Colonic mucosa (tissue), 2 donors: Measurements from ENCODE around the gene PTPRA. TPM values are rescaled to one million over a fixed set of nuclear protein-coding genes. Genes with fewer than 3 reads are reported as not detected.

Experiments
- total RNA-seq, 2 donors: library from RNA; stranded (reverse); fragmentation: NEBNext Ultra II Directional in 1 of 2; extraction: Animal tissue kit (Norgen Biotek cat#: 25700) in 1 of 2; gene quantifications; one replicate each; pipeline ENCODE4 v1.2.1, GENCODE V29; 2021
- donor health status: DM: no; HTN: no; CAD: no.
- donor health status: DM: no; HTN: no; CAD: no.

Gene PTPRA
- total RNA-seq, 2 donors from 2014 or later: 30.3 to 55.2 TPM

Other genes starting within 250 kb of the PTPRA start
- gene NOP56, start 220.8 kb upstream of the PTPRA start, total RNA-seq: 100 to 1,000 TPM in 1 of 2 donors, 10 to 100 TPM in 1; 66.3 to 186 TPM
- gene IDH3B, start 209.3 kb upstream of the PTPRA start, total RNA-seq: 100 to 1,000 TPM; 117 to 140 TPM
- 1 to 10 TPM; 2.0 to 7.5 TPM for gene EBF4, start 180.7 kb upstream of the PTPRA start, total RNA-seq
- gene CPXM1, start 72.9 kb upstream of the PTPRA start, total RNA-seq: 1 to 10 TPM in 1 of 2 donors, under 1 TPM in 1; 0.98 to 1.1 TPM
- not detected for gene C20orf141, start 58.5 kb upstream of the PTPRA start, total RNA-seq
- gene TMEM239, start 57.1 kb upstream of the PTPRA start, total RNA-seq: not detected
- gene PCED1A, start 32.8 kb upstream of the PTPRA start, total RNA-seq: 10 to 100 TPM; 21.7 to 24.8 TPM
- gene VPS16, start 32.7 kb upstream of the PTPRA start, total RNA-seq: 10 to 100 TPM; 35.7 to 40.5 TPM
- gene GNRH2, start 170.1 kb downstream of the PTPRA start, total RNA-seq: not detected
- gene MRPS26, start 172.6 kb downstream of the PTPRA start, total RNA-seq: 10 to 100 TPM; 37.6 to 72.5 TPM
- gene OXT, start 198.1 kb downstream of the PTPRA start, total RNA-seq: not detected
- gene AVP, start 211.2 kb downstream of the PTPRA start, total RNA-seq: not detected